COLO668 (cell line): Measurements from ENCODE around the gene SIRPB2.
"Not testable (repeated sequence)": the region's sequence is repeated elsewhere in the genome, so short reads cannot be mapped to it uniquely, and the experiment has no call there.

Source experiments
- DNase-seq: peaks from one replicate; lab custom pipeline; 2025; ENCODE audit not compliant: unreplicated experiment; lab: John Stamatoyannopoulos, UW

The SIRPB2 gene

GRCh38 chr20:1500496-1500895 is 9.3 kb upstream of the SIRPB2 start:
- DNase-seq = no peak

GRCh38 chr20:1499528-1500420 is 8.6 kb upstream of the SIRPB2 start:
- no peak for DNase-seq

- DNase-seq = not testable (repeated sequence)
These were observed 6.2 kb upstream of the SIRPB2 start for GRCh38 chr20:1497371-1497770.

GRCh38 chr20:1496930-1497329 is 5.7 kb upstream of the SIRPB2 start:
- no peak for DNase-seq

GRCh38 chr20:1494436-1494835 is 3.2 kb upstream of the SIRPB2 start:
- DNase-seq = no peak

GRCh38 chr20:1493536-1493935 is 2.3 kb upstream of the SIRPB2 start:
- no peak for DNase-seq

- no peak for DNase-seq
These were observed 831 bp upstream of the SIRPB2 start for GRCh38 chr20:1491860-1492642.

- no peak for DNase-seq
These were observed 501 bp downstream of the SIRPB2 start for GRCh38 chr20:1490643-1491195.

GRCh38 chr20:1489764-1490436 is 1.3 kb downstream of the SIRPB2 start:
- no peak for DNase-seq

GRCh38 chr20:1489325-1489724 is 1.9 kb downstream of the SIRPB2 start:
- no peak for DNase-seq

- no peak for DNase-seq
These were observed 4.7 kb downstream of the SIRPB2 start for GRCh38 chr20:1486566-1486965.

- no peak for DNase-seq
These were observed 6.6 kb downstream of the SIRPB2 start for GRCh38 chr20:1484438-1485116.

GRCh38 chr20:1479831-1480595 is 11.2 kb downstream of the SIRPB2 start:
- no peak for DNase-seq

- no peak for DNase-seq
These were observed 12.7 kb downstream of the SIRPB2 start for GRCh38 chr20:1478566-1478965.

GRCh38 chr20:1477896-1478490 is 13.2 kb downstream of the SIRPB2 start:
- DNase-seq = no peak

- DNase-seq = no peak
These were observed 16.2 kb downstream of the SIRPB2 start for GRCh38 chr20:1474817-1475603.

GRCh38 chr20:1474325-1474724 is 16.9 kb downstream of the SIRPB2 start:
- no peak for DNase-seq

GRCh38 chr20:1473246-1474220 is 17.7 kb downstream of the SIRPB2 start:
- DNase-seq = no peak
